Measurements from ENCODE around the gene IFI27L2.

The IFI27L2 gene

DNA sequence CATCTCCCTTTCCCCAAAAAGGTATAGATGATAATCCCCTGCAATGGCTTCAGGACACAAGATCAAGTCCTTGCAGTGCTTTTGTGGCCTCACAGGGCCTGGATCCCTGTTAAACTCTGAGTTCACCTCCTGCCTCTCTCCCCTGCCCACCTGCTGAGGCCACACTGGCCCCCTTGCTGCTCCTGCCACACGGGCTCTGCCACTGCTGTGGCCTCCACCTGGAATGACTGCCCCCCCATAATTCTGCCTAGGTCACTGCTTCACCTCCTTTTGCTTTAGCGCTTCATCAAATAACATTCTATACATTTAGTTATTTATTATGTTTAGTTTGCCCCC is 19.5 kb downstream of the IFI27L2 start:
- H3K36me3 Mint-ChIP-seq (ENCODE audit: low read depth): no peaks in the 10 kb centered on the region
- H3K27me3 Mint-ChIP-seq: no peaks in the 10 kb centered on the region
- no peak overlapping the region for H3K27ac Mint-ChIP-seq
- no peaks in the 10 kb centered on the region for H3K4me1 Mint-ChIP-seq (ENCODE audit: low read depth)
- H3K9me3 Mint-ChIP-seq: no peaks in the 10 kb centered on the region
- no peak overlapping the region for H3K4me3 Mint-ChIP-seq

DNA sequence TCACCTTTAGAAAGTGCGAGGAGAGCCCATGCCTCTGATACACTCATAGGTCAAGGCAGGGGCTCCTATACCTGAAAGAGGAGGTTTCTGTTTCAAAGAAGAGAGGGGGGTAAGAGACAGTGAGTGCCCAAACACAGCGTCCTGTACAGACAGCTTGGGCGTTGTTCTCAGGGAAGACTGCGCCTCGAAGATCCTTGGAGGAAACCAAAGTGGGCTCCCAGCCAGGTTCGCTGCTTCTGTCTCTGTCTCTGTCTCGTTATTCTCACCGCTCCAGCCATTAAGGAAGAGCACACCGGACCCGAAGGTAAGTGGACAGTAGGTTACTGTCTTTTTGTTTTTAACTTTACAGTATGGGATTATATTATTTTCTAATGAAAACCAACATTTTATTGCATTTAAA is 24.7 kb downstream of the IFI27L2 start:
- no peaks in the 10 kb centered on the region for H3K9me3 Mint-ChIP-seq
- no peak overlapping the region for H3K4me3 Mint-ChIP-seq
- no peaks in the 10 kb centered on the region for H3K27me3 Mint-ChIP-seq
- no peaks in the 10 kb centered on the region for H3K36me3 Mint-ChIP-seq (ENCODE audit: low read depth)
- no peaks in the 10 kb centered on the region for H3K4me1 Mint-ChIP-seq (ENCODE audit: low read depth)
- no peak overlapping the region for H3K27ac Mint-ChIP-seq

DNA sequence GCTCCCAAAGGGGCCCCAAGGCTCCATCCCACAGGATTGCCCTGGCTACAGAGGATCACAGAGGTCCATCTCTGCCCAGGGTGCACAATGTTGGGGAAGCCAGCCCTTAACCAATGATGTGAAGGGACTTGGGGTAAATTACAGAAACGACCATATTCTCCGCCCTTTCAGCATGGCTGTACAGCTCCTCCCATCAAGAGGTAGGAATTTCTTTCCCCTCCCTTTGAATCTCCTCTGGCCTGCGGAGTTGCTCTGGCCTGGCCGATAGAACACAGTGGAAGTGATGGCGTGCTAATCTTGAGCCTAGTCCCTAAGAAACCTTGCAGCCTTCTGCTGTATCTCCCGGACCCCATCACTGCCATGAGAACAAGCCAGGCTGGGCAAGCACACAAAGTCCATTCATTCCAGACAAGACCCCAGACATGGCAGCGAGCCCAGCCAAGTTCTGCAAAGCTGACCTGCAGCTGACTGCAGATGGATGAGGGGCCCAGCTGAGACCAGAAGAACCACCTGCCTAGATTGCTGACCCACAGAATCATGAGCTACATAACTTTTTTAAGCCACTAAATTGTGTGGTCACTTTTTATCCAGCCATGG is 25.8 kb downstream of the IFI27L2 start:
- Mint-ChIP-seq H3K27me3 (no peaks in the 10 kb centered on the region), H3K27ac (no peak overlapping the region), H3K9me3 (no peaks in the 10 kb centered on the region), H3K4me3 (no peak overlapping the region), H3K4me1 (ENCODE audit: low read depth) (no peaks in the 10 kb centered on the region), H3K36me3 (ENCODE audit: low read depth) (no peaks in the 10 kb centered on the region)

DNA sequence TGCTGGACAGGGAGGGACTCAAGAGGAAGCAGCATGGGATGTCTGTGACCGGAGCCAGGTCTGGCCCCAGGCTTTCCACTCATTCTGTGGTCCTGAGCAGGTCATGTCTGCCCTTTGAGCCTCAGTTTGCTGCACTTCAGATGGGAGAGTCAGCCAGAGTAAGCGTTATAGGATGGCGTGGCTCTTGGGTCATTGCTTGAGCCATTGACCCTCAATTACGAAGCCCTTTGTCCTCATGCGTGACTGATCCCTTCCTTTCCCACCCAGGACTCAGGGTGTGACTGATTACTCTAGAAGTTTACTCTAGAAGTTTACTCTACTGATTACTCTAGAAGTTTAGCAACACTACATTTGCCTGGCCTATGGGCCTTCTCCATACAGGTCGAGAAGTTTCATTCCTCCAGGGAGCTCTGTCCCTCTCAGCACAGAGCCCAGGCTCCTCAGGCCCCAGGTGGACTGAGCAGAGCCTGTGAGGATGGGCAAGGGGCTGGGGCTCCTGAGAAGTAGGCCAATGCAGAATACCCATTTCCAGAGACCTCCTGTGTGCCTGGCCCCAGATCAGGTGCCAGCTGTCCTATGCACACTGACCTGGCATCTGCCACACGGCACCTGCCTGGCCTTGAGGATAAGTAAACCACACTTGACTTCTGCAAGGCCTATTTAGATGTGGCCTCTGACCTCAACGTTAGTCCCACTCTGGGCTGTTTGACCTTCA is 26.5 kb downstream of the IFI27L2 start:
- Mint-ChIP-seq H3K27ac (no peak overlapping the region), H3K9me3 (no peaks in the 10 kb centered on the region), H3K27me3 (no peaks in the 10 kb centered on the region), H3K36me3 (ENCODE audit: low read depth) (no peaks in the 10 kb centered on the region), H3K4me1 (ENCODE audit: low read depth) (no peaks in the 10 kb centered on the region), H3K4me3 (no peak overlapping the region)

DNA sequence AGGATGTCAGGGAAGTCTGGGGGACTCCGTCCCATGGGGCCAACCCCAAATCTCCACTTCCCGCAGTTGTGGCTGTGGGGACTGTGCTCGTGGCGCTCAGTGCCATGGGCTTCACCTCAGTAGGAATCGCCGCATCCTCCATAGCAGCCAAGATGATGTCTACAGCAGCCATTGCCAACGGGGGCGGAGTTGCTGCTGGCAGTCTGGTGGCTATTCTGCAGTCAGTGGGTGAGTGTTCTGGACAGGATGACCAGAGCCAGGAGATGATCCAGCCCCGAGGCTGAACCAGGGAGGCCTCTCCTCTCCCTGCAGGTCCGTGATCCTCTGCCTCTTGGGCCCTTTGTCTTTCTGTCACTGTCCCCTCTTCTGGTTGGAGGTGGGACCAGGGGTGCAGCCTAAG is 27.7 kb downstream of the IFI27L2 start:
- Mint-ChIP-seq H3K4me3 (no peak overlapping the region), H3K27ac (no peak overlapping the region), H3K36me3 (ENCODE audit: low read depth) (peaks cover 3% of the 10 kb centered on the region), H3K9me3 (no peaks in the 10 kb centered on the region), H3K4me1 (ENCODE audit: low read depth) (no peaks in the 10 kb centered on the region), H3K27me3 (no peaks in the 10 kb centered on the region)

DNA sequence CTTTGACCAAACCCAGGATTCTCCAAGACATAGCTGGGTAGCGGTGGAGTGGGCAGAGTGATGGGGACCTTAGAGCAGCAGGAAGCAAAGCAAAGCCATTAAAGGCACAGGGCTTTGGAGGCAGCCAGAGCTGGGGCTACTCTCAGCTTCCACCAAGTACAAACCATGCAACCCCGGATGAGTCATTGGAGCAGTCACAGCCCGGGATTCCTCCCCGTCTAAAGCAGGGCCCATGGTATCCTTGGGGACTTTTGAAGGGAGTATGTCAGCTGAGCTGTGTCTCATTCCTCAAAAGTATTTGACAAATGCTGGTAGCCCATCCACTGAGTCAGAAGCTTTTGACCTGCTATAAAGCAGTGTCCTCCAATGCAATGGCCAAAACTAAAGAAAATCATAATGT is 28.6 kb downstream of the IFI27L2 start:
- Mint-ChIP-seq H3K27me3 (no peaks in the 10 kb centered on the region), H3K4me3 (no peak overlapping the region), H3K27ac (no peak overlapping the region), H3K36me3 (ENCODE audit: low read depth) (peaks cover 4% of the 10 kb centered on the region), H3K9me3 (no peaks in the 10 kb centered on the region), H3K4me1 (ENCODE audit: low read depth) (no peaks in the 10 kb centered on the region)

GRCh38 chr14:94099006-94099405 is 30.4 kb downstream of the IFI27L2 start:
- peaks cover 4% of the 10 kb centered on the region for H3K36me3 Mint-ChIP-seq (ENCODE audit: low read depth)
- no peaks in the 10 kb centered on the region for H3K4me1 Mint-ChIP-seq (ENCODE audit: low read depth)
- no peaks in the 10 kb centered on the region for H3K9me3 Mint-ChIP-seq
- no peak overlapping the region for H3K4me3 Mint-ChIP-seq
- H3K27ac Mint-ChIP-seq: no peak overlapping the region
- no peaks in the 10 kb centered on the region for H3K27me3 Mint-ChIP-seq

- no peaks in the 10 kb centered on the region for H3K27me3 Mint-ChIP-seq
- H3K4me1 Mint-ChIP-seq (ENCODE audit: low read depth): no peaks in the 10 kb centered on the region
- peaks cover 4% of the 10 kb centered on the region for H3K36me3 Mint-ChIP-seq (ENCODE audit: low read depth)
- H3K9me3 Mint-ChIP-seq: no peaks in the 10 kb centered on the region
- H3K4me3 Mint-ChIP-seq: no peak overlapping the region
- H3K27ac Mint-ChIP-seq: no peak overlapping the region
These were observed 30.9 kb downstream of the IFI27L2 start for GRCh38 chr14:94098326-94098992.

DNA sequence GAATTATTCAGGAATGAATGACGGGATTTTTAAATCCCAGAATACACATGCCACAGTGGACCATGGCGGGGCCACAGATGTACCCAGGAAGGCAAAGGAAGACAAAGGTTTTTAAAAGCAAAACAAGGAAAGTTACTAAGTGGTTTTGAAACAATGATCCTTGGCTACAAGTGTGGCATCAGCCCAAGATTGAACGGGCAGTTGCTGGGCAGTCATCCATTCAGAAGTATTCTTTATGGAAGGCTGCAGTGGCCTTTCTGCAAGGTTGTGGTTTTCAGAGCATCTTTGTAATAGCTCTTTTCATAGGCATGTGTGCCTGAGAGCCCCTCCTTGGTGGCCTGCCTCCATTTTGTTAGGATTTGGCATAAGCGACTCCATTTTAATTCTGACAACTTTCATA is 32.3 kb downstream of the IFI27L2 start:
- Mint-ChIP-seq H3K9me3 (no peaks in the 10 kb centered on the region), H3K27me3 (no peaks in the 10 kb centered on the region), H3K4me3 (no peak overlapping the region), H3K27ac (no peak overlapping the region), H3K36me3 (ENCODE audit: low read depth) (peaks cover 4% of the 10 kb centered on the region), H3K4me1 (ENCODE audit: low read depth) (no peaks in the 10 kb centered on the region)

GRCh38 chr14:94093418-94093817 is 36.0 kb downstream of the IFI27L2 start:
- no peak overlapping the region for H3K27ac Mint-ChIP-seq
- no peaks in the 10 kb centered on the region for H3K4me1 Mint-ChIP-seq (ENCODE audit: low read depth)

GRCh38 chr14:94089479-94089878 is 39.9 kb downstream of the IFI27L2 start:
- H3K36me3 Mint-ChIP-seq (ENCODE audit: low read depth): no peaks in the 10 kb centered on the region
- H3K9me3 Mint-ChIP-seq: no peaks in the 10 kb centered on the region
- H3K27me3 Mint-ChIP-seq: no peaks in the 10 kb centered on the region
- no peak overlapping the region for H3K4me3 Mint-ChIP-seq
- H3K4me1 Mint-ChIP-seq (ENCODE audit: low read depth): no peaks in the 10 kb centered on the region
- H3K27ac Mint-ChIP-seq: no peak overlapping the region

More at GRCh38 chr14:94093418-94093817, 36.0 kb downstream of the IFI27L2 start:
- Mint-ChIP-seq H3K36me3 (ENCODE audit: low read depth) (peaks cover 4% of the 10 kb centered on the region), H3K9me3 (no peaks in the 10 kb centered on the region), H3K4me3 (no peak overlapping the region), H3K27me3 (no peaks in the 10 kb centered on the region)

DNA sequence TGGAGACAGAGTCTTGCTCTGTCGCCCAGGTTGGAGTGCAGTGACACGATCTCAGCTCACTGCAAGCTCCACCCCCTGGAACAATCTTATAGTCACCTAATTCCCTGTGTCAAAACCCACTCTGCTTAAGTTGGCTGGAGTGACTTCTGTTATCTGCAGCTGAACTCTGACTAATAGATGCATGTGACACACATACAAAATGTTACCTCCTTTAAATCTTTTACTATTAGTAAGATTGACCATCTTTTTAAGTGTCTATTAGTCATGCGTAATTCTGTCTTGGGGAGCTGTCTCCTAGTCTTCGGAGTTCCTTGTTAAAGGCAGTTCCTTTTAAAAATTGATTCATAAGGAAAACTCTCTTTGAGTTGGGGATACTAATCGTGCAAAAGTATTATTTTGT is 40.9 kb downstream of the IFI27L2 start:
- H3K27ac Mint-ChIP-seq: no peak overlapping the region
- H3K36me3 Mint-ChIP-seq (ENCODE audit: low read depth): no peaks in the 10 kb centered on the region
- H3K4me1 Mint-ChIP-seq (ENCODE audit: low read depth): no peaks in the 10 kb centered on the region
- no peaks in the 10 kb centered on the region for H3K27me3 Mint-ChIP-seq
- H3K4me3 Mint-ChIP-seq: no peak overlapping the region
- no peaks in the 10 kb centered on the region for H3K9me3 Mint-ChIP-seq

DNA sequence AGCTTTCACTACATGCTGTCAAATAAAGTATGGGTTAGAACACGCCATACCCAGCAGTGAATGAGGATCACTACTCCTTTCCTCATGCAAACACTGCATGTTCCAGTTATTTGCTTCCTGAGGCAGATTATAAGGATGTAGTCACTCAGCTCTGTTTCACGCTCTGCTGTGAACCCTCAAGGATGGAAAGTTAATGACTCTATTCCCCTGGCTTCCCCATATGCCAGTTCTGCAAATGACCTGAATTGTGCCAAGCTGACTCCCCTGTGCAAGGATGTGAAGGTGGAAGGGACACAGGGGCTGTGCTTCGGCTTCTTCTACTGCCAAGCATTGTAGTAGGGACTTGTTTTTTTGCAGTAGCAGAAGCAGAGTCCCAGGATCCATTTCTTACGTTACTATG is 41.5 kb downstream of the IFI27L2 start:
- Mint-ChIP-seq H3K9me3 (no peaks in the 10 kb centered on the region), H3K27me3 (no peaks in the 10 kb centered on the region), H3K4me1 (ENCODE audit: low read depth) (peaks cover 5% of the 10 kb centered on the region), H3K27ac (no peak overlapping the region), H3K4me3 (no peak overlapping the region), H3K36me3 (ENCODE audit: low read depth) (peaks cover 5% of the 10 kb centered on the region)

DNA sequence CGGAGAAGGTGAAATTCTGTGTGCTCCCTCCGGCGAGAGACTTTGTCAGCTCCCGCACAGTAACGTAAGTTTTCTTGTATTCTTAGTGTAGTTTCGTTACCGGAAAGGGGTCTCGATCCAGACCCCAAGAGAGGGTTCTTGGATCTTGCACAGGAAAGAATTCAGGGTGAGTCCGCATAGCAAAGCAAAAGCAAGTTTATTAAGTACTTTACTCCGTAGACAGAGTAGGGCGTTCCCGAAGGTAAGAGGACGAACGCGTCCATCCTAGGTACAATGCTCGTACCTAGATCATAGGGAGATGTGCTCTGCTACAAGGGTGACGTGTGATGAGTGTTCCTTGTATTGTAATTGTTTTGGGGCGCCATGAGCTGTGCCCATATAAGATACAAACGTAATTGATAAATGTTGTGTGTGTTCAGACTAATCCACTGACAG is 48.0 kb downstream of the IFI27L2 start:
- Mint-ChIP-seq H3K27me3 (no peaks in the 10 kb centered on the region), H3K4me3 (peak overlapping the region; percentile 100), H3K9me3 (no peaks in the 10 kb centered on the region), H3K27ac (peak overlapping the region; percentile 100), H3K4me1 (ENCODE audit: low read depth) (peaks cover 53% of the 10 kb centered on the region), H3K36me3 (ENCODE audit: low read depth) (peaks cover 46% of the 10 kb centered on the region)

- Mint-ChIP-seq H3K9me3 (no peaks in the 10 kb centered on the region), H3K27ac (peak within 1 kb of the TSS; percentile 100), H3K27me3 (no peaks in the 10 kb centered on the region), H3K36me3 (ENCODE audit: low read depth) (peaks cover 52% of the 10 kb centered on the region), H3K4me1 (ENCODE audit: low read depth) (peaks cover 59% of the 10 kb centered on the region), H3K4me3 (peak within 1 kb of the TSS; percentile 100)
These were observed 48.6 kb downstream of the IFI27L2 start, which contains the start of the genes DDX24 and IFI27L1 for GRCh38 chr14:94080621-94081385. TSS of gene DDX24 (minus strand) at chr14:94081202. CDS start at chr14:94079742, 1,460 bp downstream. TSS of gene IFI27L1 (plus strand) at chr14:94081310. CDS start at chr14:94096938, 15,628 bp downstream.
